IMR-90 (cell line): Measurements from ENCODE around the gene TCP11L1. TPM values are rescaled to one million over a fixed set of nuclear protein-coding genes. Genes with fewer than 3 reads are reported as not detected.

Source experiments
- ATAC-seq: fragments of 200-7000 bp; cut with Tn5 transposase; 2 replicates; pipeline ENCODE4 v1.9.1; 2020; ENCODE audit warnings: low read depth, mild to moderate bottlenecking, moderate library complexity
- BruUV-seq: library from RNA; stranded (reverse); fragments of 400-500 nt; replicated peaks from 2 replicates; lab custom pipeline; 2021; lab: Mats Ljungman, UMichigan
- CTCF ChIA-PET: fragments of 300-600 bp; formaldehyde crosslinking; extraction: SDS; loops from one replicate; lab custom pipeline; 2021; ENCODE audit warnings: antibody characterized with exemption; lab: Yijun Ruan, JAX
- POLR2A ChIA-PET: fragments of 300-600 bp; sonication (Branson Sonifier 250); formaldehyde crosslinking; loops from one replicate; lab custom pipeline; 2022; ENCODE audit warnings: antibody characterized with exemption; ENCODE audit not compliant: unreplicated experiment; lab: Charles Lee
- DNase-seq: peaks from one replicate; pipeline ENCODE4 v3.0.0; 2013
- H2AFZ ChIP-seq: replicated peaks from 2 replicates; pipeline ENCODE3; 2013; ENCODE audit warnings: low read length, mild to moderate bottlenecking; ENCODE audit not compliant: poor library complexity
- H2AK5ac ChIP-seq: 2 replicates; pipeline ENCODE4 v1.6.1; 2013; ENCODE audit warnings: low read depth, low read length, inconsistent platforms
- H2AK9ac ChIP-seq: replicated peaks from 2 replicates; pipeline ENCODE3; 2013; ENCODE audit warnings: mild to moderate bottlenecking, low read depth, low read length, moderate library complexity; ENCODE audit not compliant: poor library complexity
- H2BK120ac ChIP-seq: 2 replicates; pipeline ENCODE4 v1.6.1; 2013; ENCODE audit warnings: low read depth, low read length, inconsistent platforms
- H2BK15ac ChIP-seq: 3 replicates; pipeline ENCODE4 v1.6.1; 2013; ENCODE audit warnings: low read depth, low read length, inconsistent platforms
- H2BK20ac ChIP-seq: 2 replicates; pipeline ENCODE4 v1.6.1; 2013; ENCODE audit warnings: low read depth, mild to moderate bottlenecking, inconsistent platforms, low read length, moderate library complexity
- H2BK5ac ChIP-seq: 2 replicates; pipeline ENCODE4 v1.6.1; 2013; ENCODE audit warnings: mild to moderate bottlenecking, low read depth, low read length, inconsistent platforms; ENCODE audit not compliant: poor library complexity, severe bottlenecking
- H3K14ac ChIP-seq: replicated peaks from 2 replicates; pipeline ENCODE4 v1.6.1; 2013; ENCODE audit warnings: low read depth, low read length, inconsistent platforms
- H3K18ac ChIP-seq: 2 replicates; pipeline ENCODE4 v1.6.1; 2013; ENCODE audit warnings: low read depth, low read length, control low read depth
- H3K23ac ChIP-seq: 2 replicates; pipeline ENCODE4 v1.6.1; 2013; ENCODE audit warnings: low read depth, low read length, inconsistent platforms
- H3K27ac ChIP-seq: 2 replicates; pipeline ENCODE4 v1.5.1; 2013; ENCODE audit warnings: mild to moderate bottlenecking, control low read depth, low read length; ENCODE audit not compliant: insufficient read depth
- H3K27me3 ChIP-seq: 2 replicates; pipeline ENCODE4 v1.6.1; 2013; ENCODE audit warnings: low read length; ENCODE audit not compliant: control insufficient read depth, insufficient read depth
- H3K36me3 ChIP-seq: 2 replicates; pipeline ENCODE4 v1.6.1; 2013; ENCODE audit warnings: low read length, mixed read lengths; ENCODE audit not compliant: control insufficient read depth, insufficient read depth
- H3K4ac ChIP-seq: 2 replicates; pipeline ENCODE4 v1.6.1; 2013; ENCODE audit warnings: low read depth, low read length, inconsistent platforms
- H3K4me1 ChIP-seq: 2 replicates; pipeline ENCODE4 v1.6.1; 2013; ENCODE audit warnings: low read length, mixed read lengths; ENCODE audit not compliant: control insufficient read depth, insufficient read depth
- H3K4me2 ChIP-seq: 2 replicates; pipeline ENCODE4 v1.6.1; 2013; ENCODE audit warnings: low read depth, mild to moderate bottlenecking, control low read depth, low read length, moderate library complexity
- H3K4me3 ChIP-seq: 2 replicates; pipeline ENCODE4 v1.5.1; 2013; ENCODE audit warnings: low read depth, mild to moderate bottlenecking, control low read depth, low read length, moderate library complexity; ENCODE audit not compliant: insufficient read depth
- H3K56ac ChIP-seq: 2 replicates; pipeline ENCODE4 v1.6.1; 2013; ENCODE audit warnings: low read length, inconsistent platforms; ENCODE audit not compliant: insufficient read depth; ENCODE audit errors: extremely low read depth
- H3K79me1 ChIP-seq, 2 experiments: 2 replicates each; pipeline ENCODE4 v1.6.1; 2013; ENCODE audit warnings: low read length in 2 of 2, inconsistent platforms in 1 of 2, low read depth in 1 of 2
- H3K9ac ChIP-seq: 2 replicates; pipeline ENCODE4 v1.6.1; 2013; ENCODE audit warnings: low read depth, low read length, control low read depth
- H3K9me1 ChIP-seq: 2 replicates; pipeline ENCODE4 v1.6.1; 2013; ENCODE audit warnings: low read length, inconsistent platforms; ENCODE audit not compliant: insufficient read depth
- H3K9me3 ChIP-seq: 2 replicates; pipeline ENCODE4 v1.6.1; 2013; ENCODE audit warnings: low read length; ENCODE audit not compliant: control insufficient read depth, insufficient read depth
- H4K20me1 ChIP-seq: 2 replicates; pipeline ENCODE4 v1.6.1; 2013; ENCODE audit warnings: low read length, inconsistent platforms; ENCODE audit not compliant: insufficient read depth
- H4K5ac ChIP-seq: 2 replicates; pipeline ENCODE4 v1.6.1; 2013; ENCODE audit warnings: mild to moderate bottlenecking, low read depth, low read length, control low read depth
- H4K8ac ChIP-seq, 2 experiments: 2 replicates each; pipeline ENCODE4 v1.6.1; 2013; ENCODE audit warnings: low read depth in 2 of 2, low read length in 2 of 2, control low read depth in 1 of 2, inconsistent platforms in 1 of 2
- H4K91ac ChIP-seq: 2 replicates; pipeline ENCODE4 v1.6.1; 2013; ENCODE audit warnings: low read depth, low read length, inconsistent platforms; ENCODE audit not compliant: insufficient read depth
- BHLHE40 ChIP-seq: fragments of 150-350 bp; IDR thresholded peaks from 2 replicates; pipeline ENCODE4 v1.6.1; 2016; ENCODE audit warnings: mild to moderate bottlenecking, low read depth, low read length
- CEBPB ChIP-seq: IDR thresholded peaks from 2 replicates; pipeline ENCODE4 v1.6.1; 2012; ENCODE audit warnings: low read depth, low read length, improper control_type of control experiment
- CHD1 ChIP-seq: IDR thresholded peaks from 2 replicates; pipeline ENCODE4 v1.6.1; 2012; ENCODE audit warnings: low read depth, low read length, improper control_type of control experiment
- CTCF ChIP-seq: conservative IDR thresholded peaks from 2 replicates; pipeline ENCODE4 v1.5.1; 2012; ENCODE audit warnings: mild to moderate bottlenecking, low read depth, low read length, improper control_type of control experiment
- ELK1 ChIP-seq: fragments of 150-350 bp; IDR thresholded peaks from 2 replicates; pipeline ENCODE4 v1.6.1; 2016; ENCODE audit warnings: low read depth, mild to moderate bottlenecking, low read length, moderate library complexity, borderline replicate concordance
- FOS ChIP-seq: fragments of 150-350 bp; IDR thresholded peaks from 2 replicates; pipeline ENCODE4 v1.6.1; 2016; ENCODE audit warnings: low read depth, low read length
- MAZ ChIP-seq: IDR thresholded peaks from 2 replicates; pipeline ENCODE4 v1.6.1; 2012; ENCODE audit warnings: low read depth, mild to moderate bottlenecking, low read length, improper control_type of control experiment, moderate library complexity, borderline replicate concordance
- MXI1 ChIP-seq: IDR thresholded peaks from 2 replicates; pipeline ENCODE4 v1.6.1; 2012; ENCODE audit warnings: low read depth, mild to moderate bottlenecking, low read length, moderate library complexity, borderline replicate concordance
- RAD21 ChIP-seq: IDR thresholded peaks from 2 replicates; pipeline ENCODE4 v1.6.1; 2012; ENCODE audit warnings: low read length, improper control_type of control experiment
- RCOR1 ChIP-seq: IDR thresholded peaks from 2 replicates; pipeline ENCODE4 v1.6.1; 2012; ENCODE audit warnings: mild to moderate bottlenecking, low read length, improper control_type of control experiment; ENCODE audit not compliant: insufficient replicate concordance
- RFX5 ChIP-seq: IDR thresholded peaks from 2 replicates; pipeline ENCODE4 v1.8.0; 2012; ENCODE audit warnings: low read depth, mild to moderate bottlenecking, low read length, moderate library complexity
- USF2 ChIP-seq: fragments of 150-350 bp; IDR thresholded peaks from 2 replicates; pipeline ENCODE4 v1.6.1; 2017; ENCODE audit warnings: mild to moderate bottlenecking, antibody characterized with exemption, low read length, low read depth
- WGBS, 2 experiments: methylation state at CpG; one replicate each; pipeline versions ENCODE4 v1.1.5 to v1.1.7; 2013; ENCODE audit warnings: missing lambda C conversion rate in 2 of 2; ENCODE audit not compliant: insufficient read length in 1 of 2; ENCODE audit errors: extremely low coverage in 2 of 2; 5-methylcytosine and 5-hydroxymethylcytosine counted together
- dilution Hi-C: fragments of 300-500 bp; cut with HindIII; formaldehyde crosslinking; loops from one replicate; pipeline ENCODE4 v1.14.3; 2018; ENCODE audit warnings: low sequenced_read_pairs; ENCODE audit not compliant: unreplicated experiment
- in situ Hi-C: fragments of 300-500 bp; cut with MboI; formaldehyde crosslinking; loops from 3 replicates; pipeline ENCODE4 v1.14.3; 2019; ENCODE audit warnings: low sequenced_read_pairs, inconsistent platforms, mixed read lengths
- intact Hi-C: fragments of 100-400 bp; cut with micrococcal nuclease; formaldehyde crosslinking; loops from 2 replicates; pipeline ENCODE4 v1.10.0; 2022
- polyA plus RNA-seq, 3 experiments: library from polyadenylated mRNA; depleted of rRNA; stranded (reverse); fragments of >200 nt; gene quantifications; 2 replicates each; pipeline ENCODE4 v1.2.3, GENCODE V29; 2012; ENCODE audit warnings: low replicate concordance in 1 of 3
- total RNA-seq: library from RNA; depleted of rRNA; stranded (reverse); fragments of >200 nt; gene quantifications from 2 replicates; pipeline ENCODE4 v1.2.3, GENCODE V29; 2012

The TCP11L1 gene
- total and polyA plus RNA-seq, 2 of the 4 experiments (the other 2 are of a cell fraction): 13.9 to 17.4 TPM

GRCh38 chr11:33015621-33016551, 23.5 kb upstream of the TCP11L1 start, which contains the start of gene DEPDC7:
TSS of gene DEPDC7 (plus strand) at chr11:33015878. CDS start at chr11:33015956, 78 bp downstream.
- dilution Hi-C loops: no loop called here
- no peak for TF ChIP-seq CEBPB
- TF ChIP-seq RAD21: no peak
- TF ChIP-seq MAZ: 0 out of 2 replicates have a peak, but pooled peaks have one; percentile 8
- TF ChIP-seq FOS: no peak
- TF ChIP-seq CHD1: no peak
- TF ChIP-seq USF2: peak; percentile 95
- no peak for TF ChIP-seq ELK1
- TF ChIP-seq MXI1: peak; percentile 67; the same call in 1 of the 2 replicates
- no peak for TF ChIP-seq CTCF
- no peak for TF ChIP-seq RFX5
- TF ChIP-seq BHLHE40: peak; percentile 96
- no peak for TF ChIP-seq RCOR1

More at GRCh38 chr11:33015621-33016551, 23.5 kb upstream of the TCP11L1 start, which contains the start of gene DEPDC7:
- 0 out of 2 replicates have a peak, but pooled peaks cover 5% of the 10 kb centered on the region for H3K9me1 ChIP-seq
- no peaks in the 10 kb centered on the region for H3K36me3 ChIP-seq
- peak within 1 kb of the TSS; percentile 26 for H3K27ac ChIP-seq
- H3K79me1 ChIP-seq: peaks cover 4 to 25% of the 10 kb centered on the region in 2 experiments; a peak in 2 of 4 replicates
- H2BK20ac ChIP-seq: no peak within 1 kb of the TSS
- peak within 1 kb of the TSS; percentile 97 for H2AFZ ChIP-seq
- no TSS peak for BruUV-seq
- H4K91ac ChIP-seq: peak within 1 kb of the TSS; percentile 36; the same call in 1 of the 2 replicates
- peak within 1 kb of the TSS; percentile 51 for H4K5ac ChIP-seq
- peak within 1 kb of the TSS; percentile 51 for H2AK5ac ChIP-seq
- peak; percentile 82 for DNase-seq
- no peaks in the 10 kb centered on the region for H3K27me3 ChIP-seq
- peak within 1 kb of the TSS; percentile 58 for H3K18ac ChIP-seq
- WGBS, 2 experiments: 0% methylated on average over 27 of the region's 89 CpGs; no CpG with 5 or more reads in 1 of the 2 experiments
- peak within 1 kb of the TSS; percentile 89 for H2AK9ac ChIP-seq
- peak within 1 kb of the TSS; percentile 75; the same call in 1 of the 2 replicates for H3K14ac ChIP-seq
- H2BK15ac ChIP-seq: no peak within 1 kb of the TSS; the same call in 2 of the 3 replicates
- H2BK5ac ChIP-seq: peak within 1 kb of the TSS; percentile 53
- no peak within 1 kb of the TSS for H3K56ac ChIP-seq
- peak within 1 kb of the TSS; percentile 43; the same call in 1 of the 2 replicates for H3K23ac ChIP-seq
- H3K4ac ChIP-seq: peak within 1 kb of the TSS; percentile 76
- peak within 1 kb of the TSS; percentile 98 for H3K4me2 ChIP-seq
- ChIA-PET CTCF (no interaction called here), POLR2A (interaction anchor here (0.6 to 1.6 kb wide), 4 partner anchors 12 to 32 kb away, joined by 3 to 6 read pairs (median 3); partner anchors contain the start of gene TCP11L1)
- peak within 1 kb of the TSS; percentile 62; the same call in 1 of the 2 replicates for H2BK120ac ChIP-seq
- ATAC-seq: peak; percentile 89
- H3K9me3 ChIP-seq: no peaks in the 10 kb centered on the region
- in situ Hi-C loops (no loop called here), intact Hi-C loops (loop anchor here (5.0 kb wide), 1 partner anchor 54 kb away; no protein-coding TSS in a partner anchor)
- H4K8ac ChIP-seq: peak within 1 kb of the TSS; percentile 46 to 87; a peak in 2 of 4 replicates
- H4K20me1 ChIP-seq: no peaks in the 10 kb centered on the region
- peaks cover 11% of the 10 kb centered on the region for H3K4me1 ChIP-seq
- H3K9ac ChIP-seq: peak within 1 kb of the TSS; percentile 57
- peak within 1 kb of the TSS; percentile 66 for H3K4me3 ChIP-seq
